K562 (cell line): ENCODE results near the gene MYOG. TPM values are rescaled to one million over a fixed set of nuclear protein-coding genes. Genes with fewer than 3 reads are reported as not detected.

ENCODE experiments used
- ATAC-seq: fragments of 200-7000 bp; cut with Tn5 transposase; 3 replicates; pipeline ENCODE4 v1.9.1; 2020; ENCODE audit warnings: moderate library complexity
- BruUV-seq: library from RNA; stranded (reverse); fragments of 400-500 nt; replicated peaks from 2 replicates; lab custom pipeline; 2021; lab: Mats Ljungman, UMichigan
- CTCF ChIA-PET: fragments of 300-600 bp; formaldehyde crosslinking; extraction: SDS; loops from one replicate; lab custom pipeline; 2021; ENCODE audit warnings: low intra/inter-chr PET ratio; lab: Yijun Ruan, JAX
- POLR2A ChIA-PET: fragments of 300-600, 350-650 bp; sonication (Branson Sonifier 250); formaldehyde crosslinking; extraction: SDS; loops from one replicate; lab custom pipeline; 2021; ENCODE audit warnings: antibody characterized with exemption, inconsistent platforms; lab: Yijun Ruan, JAX
- DNase-seq, 4 experiments: peaks; one replicate each; pipeline versions ENCODE4 v3.0.0 to v3.0.0-alpha.2; 2011 to 2018; ENCODE audit warnings: low spot score in 3 of 4, mixed read lengths in 3 of 4; ENCODE audit errors: extremely low read depth in 1 of 4
- FAIRE-seq: peaks from 2 replicates; lab custom pipeline; 2011; peaks lifted over from hg19 to GRCh38; lab: Jason Lieb, UNC
- H2AFZ ChIP-seq: 2 replicates; pipeline ENCODE4 v1.6.0; 2011; ENCODE audit warnings: low read depth, low read length, control low read depth, inconsistent platforms
- H3K27ac ChIP-seq: fragments of 200-600 bp; 3 replicates; pipeline ENCODE4 v1.8.0; 2011; ENCODE audit warnings: low read depth, mild to moderate bottlenecking, control low read depth, inconsistent platforms, low read length, moderate library complexity, mixed read lengths; ENCODE audit errors: extremely low read depth
- H3K27me3 ChIP-seq, 2 experiments: fragments of 300-600 bp in 1 of 2; 2 replicates in 1 of 2; 3 replicates in 1 of 2; pipeline versions ENCODE4 v1.6.0 to v1.8.0; 2011; ENCODE audit warnings: inconsistent platforms in 2 of 2, low read length in 2 of 2, mild to moderate bottlenecking in 1 of 2, mixed read lengths in 1 of 2, moderate library complexity in 1 of 2; ENCODE audit not compliant: control insufficient read depth in 2 of 2, insufficient read depth in 2 of 2
- H3K36me3 ChIP-seq: fragments of 300-600 bp; 3 replicates; pipeline ENCODE4 v1.8.0; 2011; ENCODE audit warnings: mild to moderate bottlenecking, low read length, inconsistent platforms; ENCODE audit not compliant: control insufficient read depth, insufficient read depth
- H3K4me1 ChIP-seq, 2 experiments: fragments of 200-600 bp in 1 of 2; replicated peaks in 1 of 2; 2 replicates in 1 of 2; 3 replicates in 1 of 2; pipeline versions ENCODE4 v1.5.1 to v1.8.0; 2011; ENCODE audit warnings: inconsistent platforms in 2 of 2, low read length in 2 of 2, mild to moderate bottlenecking in 1 of 2, mixed read lengths in 1 of 2, moderate library complexity in 1 of 2; ENCODE audit not compliant: control insufficient read depth in 2 of 2, insufficient read depth in 2 of 2
- H3K4me2 ChIP-seq: 2 replicates; pipeline ENCODE4 v1.6.1; 2011; ENCODE audit warnings: low read length, control low read depth, inconsistent platforms, mixed read lengths; ENCODE audit not compliant: insufficient read depth
- H3K4me3 ChIP-seq: fragments of 200-600 bp; sonication (generic), shearing (Covaris generic); 2 replicates; pipeline ENCODE4 v1.5.1; 2016; ENCODE audit warnings: control low read depth, inconsistent platforms
- H3K79me2 ChIP-seq: fragments of 200-600 bp; 3 replicates; pipeline ENCODE4 v1.8.0; 2011; ENCODE audit warnings: low read length, inconsistent platforms; ENCODE audit not compliant: control insufficient read depth, insufficient read depth
- H3K9ac ChIP-seq, 2 experiments: 2 replicates each; pipeline versions ENCODE4 v1.6.0 to v1.6.1; 2011; ENCODE audit warnings: low read depth in 2 of 2, low read length in 2 of 2, control low read depth in 1 of 2, inconsistent platforms in 1 of 2, mild to moderate bottlenecking in 1 of 2, mixed read lengths in 1 of 2; ENCODE audit not compliant: insufficient read depth in 1 of 2
- H3K9me1 ChIP-seq: one replicate; pipeline ENCODE4 v1.6.0; 2011; ENCODE audit warnings: inconsistent platforms, mild to moderate bottlenecking, low read length, moderate library complexity; ENCODE audit not compliant: control insufficient read depth, insufficient read depth
- H3K9me3 ChIP-seq: replicated peaks from 2 replicates; pipeline ENCODE4 v1.5.1; 2011; ENCODE audit warnings: low read depth, low read length, inconsistent platforms; ENCODE audit not compliant: control insufficient read depth, insufficient read depth
- H4K20me1 ChIP-seq: replicated peaks from 2 replicates; pipeline ENCODE4 v1.6.1; 2011; ENCODE audit warnings: low read length, inconsistent platforms, mixed read lengths; ENCODE audit not compliant: control insufficient read depth, insufficient read depth
- ASH1L ChIP-seq: fragments of 450-650 bp; IDR thresholded peaks from 2 replicates; pipeline ENCODE4 v1.6.1; 2018; ENCODE audit warnings: borderline replicate concordance, mild to moderate bottlenecking, low read depth; ENCODE audit not compliant: partially characterized antibody
- BACH1 ChIP-seq: fragments of 200-800 bp; sonication (Bioruptor generic); IDR thresholded peaks from 2 replicates; pipeline ENCODE4 v1.6.1; 2016; ENCODE audit warnings: missing genetic modification characterization, missing compliant biosample characterization
- DIDO1 ChIP-seq: fragments of 450-650 bp; IDR thresholded peaks from 2 replicates; pipeline ENCODE4 v1.6.1; 2016; ENCODE audit warnings: low read depth, missing biosample characterization, missing genetic modification characterization
- HDAC6 ChIP-seq: IDR thresholded peaks from 2 replicates; pipeline ENCODE4 v1.6.1; 2012; ENCODE audit warnings: low read depth, mild to moderate bottlenecking, control low read depth, inconsistent platforms, low read length, moderate library complexity
- HLTF ChIP-seq: fragments of 450-650 bp; IDR thresholded peaks from 2 replicates; pipeline ENCODE4 v1.6.1; 2016
- KLF16 ChIP-seq: IDR thresholded peaks from 2 replicates; pipeline ENCODE4 v1.6.1; 2016; ENCODE audit warnings: antibody characterized with exemption
- MXI1 ChIP-seq: IDR thresholded peaks from 2 replicates; pipeline ENCODE4 v1.6.1; 2011; ENCODE audit warnings: low read depth, mild to moderate bottlenecking, improper control_type of control experiment, low read length
- NFATC3 ChIP-seq: fragments of 450-650 bp; IDR thresholded peaks from 2 replicates; pipeline ENCODE4 v1.6.1; 2017; ENCODE audit warnings: mild to moderate bottlenecking
- OTX1 ChIP-seq: fragments of 450-650 bp; formaldehyde crosslinking; IDR thresholded peaks from 2 replicates; pipeline ENCODE4 v1.4.0; 2022; ENCODE audit warnings: mild to moderate bottlenecking
- PHB2 ChIP-seq: fragments of 450-650 bp; IDR thresholded peaks from 2 replicates; pipeline ENCODE4 v1.6.1; 2017; ENCODE audit warnings: low read depth
- TAL1 ChIP-seq: fragments of 450-650 bp; IDR thresholded peaks from 2 replicates; pipeline ENCODE4 v1.6.1; 2016; ENCODE audit warnings: mild to moderate bottlenecking
- THAP12 ChIP-seq: fragments of 250-450 bp; sonication (Bioruptor Pico); IDR thresholded peaks from 2 replicates; pipeline ENCODE4 v1.9.0; 2021; ENCODE audit warnings: mild to moderate bottlenecking, inconsistent platforms
- WGBS: fragments of 100-300 bp; shearing (Covaris generic); methylation state at CpG from one replicate; pipeline ENCODE4 v1.1.6; 2016; ENCODE audit warnings: low coverage, mixed read lengths; ENCODE audit not compliant: insufficient coverage; ENCODE audit errors: missing lambda C conversion rate; 5-methylcytosine and 5-hydroxymethylcytosine counted together
- in situ Hi-C: fragments of 300-500 bp; cut with MboI; formaldehyde crosslinking; loops from 4 replicates; pipeline ENCODE4 v1.15.0; 2018; ENCODE audit warnings: inconsistent platforms, mixed read lengths
- intact Hi-C: fragments of 100-400 bp; cut with micrococcal nuclease; formaldehyde crosslinking; loops from 2 replicates; pipeline ENCODE4 v1.14.2; 2022
- polyA plus RNA-seq, 8 experiments: library from polyadenylated mRNA; depleted of rRNA in 4 of 8; stranded (reverse) in 5 of 8; unstranded in 3 of 8; fragments of >200 nt; fragmentation: Nextera tagmentation in 2 of 8; fragmentation: Illumina TruSeq in 1 of 8; extraction: Ambion mirVana in 2 of 8; extraction: Trizol in 1 of 8; gene quantifications; 2 replicates each; pipeline versions ENCODE4 v1.2.1 to v1.2.3, GENCODE V29; 2011 to 2014; ENCODE audit warnings: inconsistent platforms in 1 of 8, missing spikeins in 1 of 8
- total RNA-seq, 7 experiments: library from RNA; depleted of rRNA in 6 of 7; stranded (reverse); fragments of >200 nt in 6 of 7; fragmentation: Illumina TruSeq in 2 of 7; extraction: Trizol in 2 of 7; gene quantifications; 2 replicates each; pipeline versions ENCODE4 v1.2.1 to v1.2.3, GENCODE V29; 2011 to 2021; ENCODE audit warnings: low replicate concordance in 1 of 7

The MYOG gene
- total and polyA plus RNA-seq, 9 of the 15 experiments (the other 6 are each of a cell fraction or from before 2014, with no cell fraction given) = not detected

GRCh38 chr1:203044546-203045250 lies 41.1 kb downstream of the MYOG start:
- H3K36me3 ChIP-seq = no peaks in the 10 kb centered on the region
- no peak overlapping the region for H2AFZ ChIP-seq
- 3% methylated on average over 7 of the region's 7 CpGs for WGBS
- H3K27me3 ChIP-seq = peaks cover 51 to 76% of the 10 kb centered on the region in 2 experiments
- BruUV-seq = no TSS peak
- no peak overlapping the region for H3K4me2 ChIP-seq
- no peaks in the 10 kb centered on the region for H3K79me2 ChIP-seq
- ChIA-PET CTCF (no interaction called here), POLR2A (interaction anchor here (0.8 to 1.7 kb wide), 6 partner anchors 9 to 38 kb away, joined by 3 to 8 read pairs (median 3); partner anchors contain the start of gene TMEM183A)
- no peak overlapping the region for H3K9ac ChIP-seq
- TF ChIP-seq KLF16 (no peak), MXI1 (no peak), HLTF (no peak), NFATC3 (no peak), HDAC6 (no peak), DIDO1 (tag) (no peak), OTX1 (no peak), ASH1L (no peak), BACH1 (tag) (no peak), TAL1 (no peak), THAP12 (no peak), PHB2 (no peak)
- peaks cover 0 to 19% of the 10 kb centered on the region in 2 experiments; a peak in 3 of 5 replicates for H3K4me1 ChIP-seq
- in situ Hi-C loops = no loop called here
- no peak for FAIRE-seq
- no peak overlapping the region for H3K27ac ChIP-seq
- peaks cover 2% of the 10 kb centered on the region for H3K9me1 ChIP-seq
- DNase-seq = no peak
- peaks cover 50% of the 10 kb centered on the region for H4K20me1 ChIP-seq
- H3K9me3 ChIP-seq = no peaks in the 10 kb centered on the region
- intact Hi-C loops = no loop called here
- ATAC-seq = no peak
- H3K4me3 ChIP-seq = no peak overlapping the region
